Sigmoid colon (tissue), 7 donors: ENCODE results near the gene HCFC2. TPM values are rescaled to one million over a fixed set of nuclear protein-coding genes. Genes with fewer than 3 reads are reported as not detected.

ENCODE experiments used
- DNase-seq: peaks from one replicate; pipeline ENCODE4 v3.0.0-alpha.2; 2019
- H3K27ac ChIP-seq, 4 donors: fragments of 200-600 bp; sonication (generic); one replicate each; pipeline ENCODE4 v1.5.1; 2016 to 2019; ENCODE audit warnings: mild to moderate bottlenecking in 1 of 4
- H3K27me3 ChIP-seq, 3 donors: fragments of 200-600 bp; sonication (generic); one replicate each; pipeline ENCODE4 v1.5.1; 2019; ENCODE audit warnings: mild to moderate bottlenecking in 1 of 3
- H3K36me3 ChIP-seq, 4 donors: fragments of 200-600 bp; sonication (generic); one replicate each; pipeline ENCODE4 v1.5.1; 2016 to 2019
- H3K4me1 ChIP-seq, 4 donors: fragments of 200-600 bp; sonication (generic); one replicate each; pipeline ENCODE4 v1.5.1; 2017 to 2019
- H3K4me3 ChIP-seq, 4 donors: fragments of 200-600 bp; sonication (generic); one replicate each; pipeline ENCODE4 v1.5.1; 2017 to 2019; ENCODE audit warnings: mild to moderate bottlenecking in 2 of 4, moderate library complexity in 1 of 4
- H3K9me3 ChIP-seq, 4 donors: fragments of 200-600 bp in 3 of 4; sonication (generic) in 3 of 4; one replicate each; pipeline versions ENCODE4 v1.5.1 to v1.6.1; 2013 to 2019
- CTCF ChIP-seq, 4 experiments: fragments of 450-650 bp in 3 of 4; fragments of 200-600 bp in 1 of 4; IDR thresholded peaks; one replicate each; pipeline ENCODE4 v1.5.1; 2016 to 2019; ENCODE audit warnings: antibody characterized with exemption in 4 of 4, mild to moderate bottlenecking in 3 of 4, moderate library complexity in 2 of 4
- EP300 ChIP-seq, 4 donors: sonication (generic); formaldehyde crosslinking; IDR thresholded peaks; one replicate each; pipeline ENCODE4 v1.6.1; 2017; ENCODE audit warnings: antibody characterized with exemption in 4 of 4
- POLR2A ChIP-seq, 2 donors: fragments of 450-650 bp; IDR thresholded peaks; one replicate each; pipeline ENCODE4 v1.6.1; 2016; ENCODE audit warnings: antibody characterized with exemption in 2 of 2, mild to moderate bottlenecking in 2 of 2, moderate library complexity in 2 of 2
- POLR2AphosphoS5 ChIP-seq, 4 donors: sonication (generic); formaldehyde crosslinking; IDR thresholded peaks; one replicate each; pipeline ENCODE4 v1.6.1; 2017; ENCODE audit warnings: antibody characterized with exemption in 4 of 4
- WGBS, 2 donors: extraction: QIAGEN DNeasy Blood & Tissue Kit; methylation state at CpG; one replicate each; pipeline ENCODE4 v1.1.7; 2013; 5-methylcytosine and 5-hydroxymethylcytosine counted together
- intact Hi-C: fragments of 100-400 bp; cut with DNase I; formaldehyde crosslinking; loops from one replicate; pipeline ENCODE4 v1.15.1; 2023
- polyA plus RNA-seq, 3 donors: library from polyadenylated mRNA; stranded (reverse); fragments of 200-250 nt; gene quantifications; one replicate each; pipeline ENCODE4 v1.2.3, GENCODE V29; 2013
- total RNA-seq, 4 donors: library from RNA; depleted of rRNA; stranded (reverse); fragments of >200 nt; gene quantifications; one replicate each; pipeline ENCODE4 v1.1.0, GENCODE V29; 2016
- donor health status: healthy with polysubstance abuse.
- donor health status: Bipolar disorder and iron deficiency.
- donor health status: healthy.

Gene HCFC2
- total and polyA plus RNA-seq, 7 donors, result 4.9 to 53.6 (median 35.7) TPM

GRCh38 chr12:104115587-104115975, 51.2 kb downstream of the HCFC2 start:
- intact Hi-C loops, result loop anchor here (10.0 kb wide), 1 partner anchor 341 kb away; no protein-coding TSS in a partner anchor
- no peak overlapping the region for H3K4me3 ChIP-seq
- no peaks in the 10 kb centered on the region for H3K9me3 ChIP-seq
- H3K36me3 ChIP-seq, result peaks cover 0 to 38% (median 4%) of the 10 kb centered on the region in 4 donors
- peaks cover 0 to 26% (median 10%) of the 10 kb centered on the region in 4 donors for H3K4me1 ChIP-seq
- TF ChIP-seq POLR2AphosphoS5 (IDR thresholded peaks at IDR 0.05), result no peak
- no peak for TF ChIP-seq EP300 (IDR thresholded peaks at IDR 0.05)
- no peak for TF ChIP-seq POLR2A (IDR thresholded peaks at IDR 0.05)
- no peak for TF ChIP-seq CTCF (IDR thresholded peaks at IDR 0.05)
- H3K27ac ChIP-seq, result peak overlapping the region in 1 of 4 donors; percentile 15
- no peaks in the 10 kb centered on the region for H3K27me3 ChIP-seq
- DNase-seq, result no peak

- TF ChIP-seq EP300 (IDR thresholded peaks at IDR 0.05), result no peak
- TF ChIP-seq CTCF (IDR thresholded peaks at IDR 0.05), result no peak
- TF ChIP-seq POLR2AphosphoS5 (IDR thresholded peaks at IDR 0.05), result no peak
- no peak for TF ChIP-seq POLR2A (IDR thresholded peaks at IDR 0.05)
- H3K4me3 ChIP-seq, result no peak overlapping the region
- intact Hi-C loops, result no loop called here
- no peak for DNase-seq
- H3K36me3 ChIP-seq, result peaks cover 0 to 85% (median 16%) of the 10 kb centered on the region in 4 donors
- H3K9me3 ChIP-seq, result no peaks in the 10 kb centered on the region
- peak overlapping the region in 2 of 4 donors; percentile 10 to 24 for H3K27ac ChIP-seq
- H3K27me3 ChIP-seq, result no peaks in the 10 kb centered on the region
- H3K4me1 ChIP-seq, result peaks cover 0 to 33% (median 20%) of the 10 kb centered on the region in 4 donors
Measured at GRCh38 chr12:104121001-104121400, 56.7 kb downstream of the HCFC2 start.

GRCh38 chr12:104122298-104122697, 58.0 kb downstream of the HCFC2 start:
- 95 to 96% methylated on average over 9 of the region's 9 CpGs for WGBS, 2 donors
- TF ChIP-seq POLR2AphosphoS5 (IDR thresholded peaks at IDR 0.05), result no peak
- no peak for TF ChIP-seq EP300 (IDR thresholded peaks at IDR 0.05)
- peaks cover 0 to 36% (median 19%) of the 10 kb centered on the region in 4 donors for H3K4me1 ChIP-seq
- intact Hi-C loops, result no loop called here
- peaks cover 0 to 91% (median 21%) of the 10 kb centered on the region in 4 donors for H3K36me3 ChIP-seq
- no peaks in the 10 kb centered on the region for H3K27me3 ChIP-seq
- DNase-seq, result no peak
- H3K27ac ChIP-seq, result no peak overlapping the region
- H3K4me3 ChIP-seq, result no peak overlapping the region
- no peaks in the 10 kb centered on the region for H3K9me3 ChIP-seq

GRCh38 chr12:104126548-104126947, 62.2 kb downstream of the HCFC2 start:
- intact Hi-C loops, result no loop called here
- peaks cover 0 to 76% (median 24%) of the 10 kb centered on the region in 4 donors for H3K36me3 ChIP-seq
- H3K4me3 ChIP-seq, result no peak overlapping the region
- H3K4me1 ChIP-seq, result peaks cover 0 to 44% (median 32%) of the 10 kb centered on the region in 4 donors
- H3K27ac ChIP-seq, result peak overlapping the region in 1 of 4 donors; percentile 17
- TF ChIP-seq EP300 (IDR thresholded peaks at IDR 0.05), result no peak
- no peak for TF ChIP-seq CTCF (IDR thresholded peaks at IDR 0.05)
- no peak for TF ChIP-seq POLR2AphosphoS5 (IDR thresholded peaks at IDR 0.05)
- TF ChIP-seq POLR2A (IDR thresholded peaks at IDR 0.05), result no peak
- WGBS, 2 donors, result 86 to 87% methylated on average over 3 of the region's 3 CpGs
- DNase-seq, result no peak
- no peaks in the 10 kb centered on the region for H3K9me3 ChIP-seq
- no peaks in the 10 kb centered on the region for H3K27me3 ChIP-seq

GRCh38 chr12:104130760-104131159, 66.4 kb downstream of the HCFC2 start:
- no peak for TF ChIP-seq EP300 (IDR thresholded peaks at IDR 0.05)
- no peak for TF ChIP-seq POLR2A (IDR thresholded peaks at IDR 0.05)
- TF ChIP-seq CTCF (IDR thresholded peaks at IDR 0.05), result no peak
- no peak for TF ChIP-seq POLR2AphosphoS5 (IDR thresholded peaks at IDR 0.05)

More at GRCh38 chr12:104130760-104131159, 66.4 kb downstream of the HCFC2 start:
- Histone ChIP-seq H3K9me3 (no peaks in the 10 kb centered on the region), H3K36me3 (peaks cover 0 to 59% (median 12%) of the 10 kb centered on the region in 4 donors), H3K4me3 (no peak overlapping the region), H3K27me3 (no peaks in the 10 kb centered on the region), H3K4me1 (peaks cover 0 to 76% (median 61%) of the 10 kb centered on the region in 4 donors), H3K27ac (peak overlapping the region; percentile 4 to 64 (median 42))
- intact Hi-C loops, result no loop called here
- 65 to 77% methylated on average over 2 of the region's 2 CpGs for WGBS, 2 donors
- DNase-seq, result no peak
